ENCODE results near the gene TMBIM4.
"Not testable (repeated sequence)": the region's sequence is repeated elsewhere in the genome, so short reads cannot be mapped to it uniquely, and the experiment has no call there.

TMBIM4 gene

DNA sequence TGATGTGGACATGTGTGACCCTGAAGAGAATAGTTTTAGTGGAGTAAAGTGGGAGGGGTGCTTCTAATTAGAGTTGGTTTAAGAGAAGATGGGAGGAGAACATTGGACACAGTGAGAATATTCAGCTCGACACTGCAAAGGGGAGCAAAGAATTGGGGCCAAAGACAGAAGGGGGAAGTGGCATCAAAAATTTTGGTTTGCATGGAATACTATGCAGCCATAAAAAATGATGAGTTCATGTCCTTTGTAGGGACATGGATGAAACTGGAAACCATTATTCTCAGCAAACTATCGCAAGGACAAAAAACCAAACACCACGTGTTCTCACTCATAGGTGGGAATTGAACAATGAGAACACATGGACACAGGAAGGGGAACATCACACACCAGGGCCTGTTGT, 15.0 kb upstream of the TMBIM4 start:
- not testable (repeated sequence) for DNase-seq (ENCODE audit: low read depth in 3 of 3)

GRCh38 chr12:66182956-66183355, 13.2 kb upstream of the TMBIM4 start:
- no peak for DNase-seq (ENCODE audit: low read depth in 3 of 3)

DNA sequence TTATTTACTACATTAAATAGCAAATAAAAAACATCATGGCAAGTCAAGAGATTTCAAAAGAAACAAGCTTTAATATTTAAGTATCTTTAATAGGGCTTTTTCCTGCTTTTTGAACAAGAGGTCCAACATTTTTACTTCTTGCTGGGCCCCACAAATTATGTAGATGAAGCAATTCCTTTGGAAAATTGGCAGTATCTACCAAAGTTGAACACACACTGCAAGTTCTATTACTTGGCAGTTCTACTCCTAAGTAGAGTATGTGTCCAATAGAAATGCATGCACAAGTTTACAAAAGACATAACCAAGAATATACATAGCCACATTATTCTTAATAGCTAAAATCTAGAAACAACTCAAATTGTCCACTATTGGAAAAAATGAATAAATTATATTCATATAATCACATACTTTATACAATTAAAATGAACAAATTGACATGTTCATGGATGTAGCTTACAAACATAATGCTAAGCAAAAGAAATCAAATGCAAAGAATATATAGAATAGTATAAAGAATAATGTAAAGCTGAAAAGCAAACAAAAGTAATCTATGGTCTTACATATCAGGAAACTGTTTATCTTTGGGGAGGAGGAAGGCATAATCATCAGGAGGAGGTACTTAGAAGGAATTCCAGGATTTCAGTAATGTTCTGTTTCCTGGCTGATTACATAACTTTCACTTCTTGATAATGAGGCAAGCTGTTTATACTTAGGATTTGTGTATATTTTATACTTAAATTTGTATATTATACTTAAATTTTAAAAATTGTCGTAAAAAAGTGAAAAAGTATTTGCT, 6.5 kb upstream of the TMBIM4 start:
- no peak for DNase-seq (ENCODE audit: low read depth in 3 of 3)

DNA sequence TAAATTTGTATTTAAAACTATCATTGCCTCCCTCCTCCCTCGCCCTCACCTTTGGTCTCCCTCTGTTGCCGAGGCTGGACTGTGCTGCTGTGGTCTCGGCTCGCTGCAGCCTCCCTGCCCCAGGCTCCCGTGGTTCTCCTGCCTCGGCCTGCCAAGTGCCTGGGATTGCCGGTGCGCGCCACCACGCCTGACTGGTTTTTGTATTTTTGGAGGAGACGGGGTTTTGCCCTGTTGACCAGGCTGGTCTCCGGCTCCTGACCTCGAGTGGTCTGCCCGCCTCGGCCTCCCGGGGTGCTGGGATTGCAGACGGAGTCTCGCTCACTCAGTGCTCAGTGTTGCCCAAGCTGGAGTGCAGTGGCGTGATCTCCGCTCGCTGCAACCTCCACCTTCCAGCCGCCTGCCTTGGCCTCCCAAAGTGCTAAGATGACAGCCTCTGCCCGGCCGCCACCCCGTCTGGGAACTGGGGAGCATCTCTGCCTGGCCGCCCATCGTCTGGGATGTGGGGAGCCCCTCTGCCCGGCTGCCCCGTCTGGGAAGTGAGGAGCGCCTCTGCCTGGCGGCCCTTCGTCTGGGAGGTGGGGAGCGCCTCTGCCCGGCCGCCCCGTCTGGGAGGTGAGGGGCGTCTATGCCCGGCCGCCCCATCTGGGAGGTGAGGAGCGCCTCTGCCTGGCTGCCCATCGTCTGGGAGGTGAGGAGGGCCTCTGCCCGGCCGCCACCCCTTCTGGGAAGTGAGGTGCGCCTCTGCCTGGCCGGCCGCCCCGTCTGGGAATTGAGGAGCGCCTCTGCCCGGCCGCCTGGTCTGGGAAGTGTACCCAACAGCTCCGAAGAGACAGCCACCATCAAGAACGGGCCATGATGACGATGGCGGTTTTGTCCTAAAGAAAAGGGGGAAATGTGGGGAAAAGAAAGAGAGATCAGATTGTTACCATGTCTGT, 4.9 kb upstream of the TMBIM4 start:
- DNase-seq (ENCODE audit: low read depth in 3 of 3), result not testable (repeated sequence)

GRCh38 chr12:66170606-66171005, 810 bp upstream of the TMBIM4 start:
- no peak for DNase-seq (ENCODE audit: low read depth in 3 of 3)

DNA sequence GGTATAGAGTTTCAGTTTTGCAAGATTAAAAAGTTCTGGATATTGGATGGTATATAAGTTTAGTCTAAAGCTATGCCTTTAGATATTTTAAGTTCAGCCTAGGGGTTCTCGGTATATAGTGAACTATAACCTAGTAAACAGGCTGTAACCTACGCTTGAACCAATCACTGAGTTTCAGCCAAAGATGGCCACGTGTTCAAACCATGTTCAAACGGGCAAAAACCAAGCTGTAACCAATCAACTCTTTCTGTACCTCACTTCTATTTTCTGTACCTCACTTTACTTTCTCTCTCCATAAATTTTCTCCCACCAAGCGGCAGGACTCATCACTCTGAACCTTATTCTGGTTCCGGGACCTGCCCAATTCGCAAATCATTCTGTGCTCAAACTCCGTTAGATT, 1.4 kb downstream of the TMBIM4 start:
- DNase-seq (ENCODE audit: low read depth in 3 of 3), result no peak

DNA sequence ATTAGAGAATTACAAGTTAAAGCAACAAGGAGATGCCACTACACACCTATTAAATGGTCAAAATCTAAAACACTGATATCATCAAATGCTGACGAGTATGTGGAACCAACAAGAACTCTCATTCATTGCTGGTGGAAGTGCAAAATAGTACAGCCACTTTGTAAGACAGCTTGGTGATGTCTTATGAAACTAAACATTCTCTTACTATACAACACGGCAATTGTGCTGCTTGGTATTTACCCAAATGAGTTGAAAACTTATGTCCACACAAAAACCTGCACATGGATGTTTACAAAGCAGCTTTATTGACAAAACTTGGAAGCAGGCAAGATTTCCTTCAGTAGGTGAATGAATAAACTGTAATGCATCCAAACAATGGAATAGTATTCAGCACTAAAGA, 3.2 kb downstream of the TMBIM4 start:
- no peak for DNase-seq (ENCODE audit: low read depth in 3 of 3)

DNA sequence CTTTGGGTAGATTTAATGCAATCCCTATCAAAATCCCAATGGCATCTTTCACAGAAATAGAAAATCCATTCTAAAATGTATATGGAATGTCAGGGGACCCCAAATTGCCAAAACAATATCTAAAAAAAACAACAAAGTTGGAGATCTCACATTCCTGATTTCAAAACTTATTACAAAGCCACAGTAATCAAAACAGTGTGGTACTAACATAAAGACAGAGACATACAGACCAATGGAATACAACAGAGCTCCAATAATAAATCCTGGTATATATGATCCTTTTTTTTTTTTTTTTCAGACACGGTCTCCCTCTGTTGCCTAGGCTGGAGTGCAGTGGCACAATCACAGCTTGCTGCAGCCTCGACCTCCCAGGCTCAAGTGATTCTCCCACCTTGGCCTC, 4.7 kb downstream of the TMBIM4 start:
- DNase-seq (ENCODE audit: low read depth in 3 of 3), result no peak

- no peak for DNase-seq (ENCODE audit: low read depth in 3 of 3)
Measured at GRCh38 chr12:66164349-66164821, 5.4 kb downstream of the TMBIM4 start.

- no peak for DNase-seq (ENCODE audit: low read depth in 3 of 3)
Measured at GRCh38 chr12:66163289-66163688, 6.5 kb downstream of the TMBIM4 start.

- no peak for DNase-seq (ENCODE audit: low read depth in 3 of 3)
Measured at GRCh38 chr12:66162701-66163100, 7.1 kb downstream of the TMBIM4 start.

DNA sequence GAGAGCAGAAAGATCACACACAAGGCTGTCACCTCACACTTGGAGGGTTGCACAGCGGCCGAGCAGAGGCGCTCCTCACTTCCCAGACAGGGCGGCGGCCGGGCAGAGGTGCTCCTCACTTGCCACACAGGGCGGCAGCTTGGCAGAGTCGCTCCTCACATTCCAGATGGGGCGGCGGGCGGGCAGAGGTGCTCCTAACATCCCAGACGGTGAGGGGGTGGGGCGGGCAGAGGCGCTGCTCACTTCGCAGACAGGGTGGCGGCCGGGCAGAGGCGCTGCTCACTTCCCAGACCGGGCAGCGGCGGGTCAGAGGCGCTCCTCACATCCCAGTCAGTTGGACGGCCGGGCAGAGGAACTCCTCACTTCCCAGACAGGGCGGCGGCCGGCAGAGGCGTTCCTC, 9.1 kb downstream of the TMBIM4 start:
- no peak for DNase-seq (ENCODE audit: low read depth in 3 of 3)

DNA sequence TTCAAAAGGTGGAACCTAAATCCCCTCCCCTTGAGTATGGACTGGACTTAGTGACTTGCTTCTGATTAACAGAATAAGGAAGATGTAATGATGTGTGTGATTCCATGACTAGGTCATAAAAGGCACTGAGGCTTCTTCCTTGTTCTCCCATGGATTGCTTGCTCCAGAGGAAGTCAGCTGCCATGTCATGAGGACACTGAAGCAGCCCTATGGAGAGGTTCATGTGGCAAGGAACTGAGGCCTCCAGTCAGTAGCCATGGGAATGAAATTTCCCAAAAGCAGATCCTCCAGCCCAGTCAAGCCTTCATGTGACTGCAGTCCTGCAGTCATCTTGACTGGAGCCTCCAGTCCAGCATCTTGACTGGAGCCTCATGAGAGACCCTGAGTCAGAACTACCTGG, 10.7 kb downstream of the TMBIM4 start:
- DNase-seq (ENCODE audit: low read depth in 3 of 3), result no peak

DNA sequence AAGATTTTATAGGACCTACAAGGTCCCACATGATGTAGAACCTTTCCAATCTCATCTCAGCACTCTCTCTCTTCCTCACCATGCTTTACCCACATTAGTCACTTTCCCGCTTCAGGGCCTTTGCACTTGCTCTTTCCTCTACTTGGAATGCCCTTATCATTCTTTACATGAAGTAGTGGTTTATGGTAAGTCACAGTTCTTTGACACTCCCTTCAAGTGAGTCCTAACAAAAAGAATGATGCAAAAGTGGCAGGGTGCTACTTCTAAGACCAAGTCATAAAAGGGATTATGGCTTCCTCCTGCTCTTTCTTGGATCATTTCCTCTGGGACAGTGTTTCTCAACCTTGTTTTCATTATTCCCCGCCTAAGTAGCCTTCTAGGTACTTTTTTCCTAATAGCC, 13.1 kb downstream of the TMBIM4 start:
- DNase-seq (ENCODE audit: low read depth in 3 of 3), result no peak

DNA sequence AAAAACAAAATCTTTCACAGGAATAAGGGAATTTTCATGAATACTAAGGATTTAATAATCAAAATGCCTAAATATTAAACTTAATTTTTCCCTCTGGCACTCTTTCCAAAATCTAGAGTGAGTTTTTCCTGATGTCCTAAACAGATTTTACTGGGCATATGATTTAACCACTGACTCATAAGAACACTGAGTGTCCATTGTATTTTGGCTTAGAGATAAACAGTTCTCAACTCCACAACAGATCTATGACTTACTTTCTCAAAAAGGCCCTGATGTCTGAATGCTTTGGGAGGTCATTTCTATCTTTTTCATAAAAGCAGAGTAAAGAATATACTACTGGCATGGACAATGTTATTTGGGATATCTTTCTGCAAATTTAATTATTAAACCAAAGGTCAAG, 15.0 kb downstream of the TMBIM4 start:
- no peak for DNase-seq (ENCODE audit: low read depth in 3 of 3)

DNA sequence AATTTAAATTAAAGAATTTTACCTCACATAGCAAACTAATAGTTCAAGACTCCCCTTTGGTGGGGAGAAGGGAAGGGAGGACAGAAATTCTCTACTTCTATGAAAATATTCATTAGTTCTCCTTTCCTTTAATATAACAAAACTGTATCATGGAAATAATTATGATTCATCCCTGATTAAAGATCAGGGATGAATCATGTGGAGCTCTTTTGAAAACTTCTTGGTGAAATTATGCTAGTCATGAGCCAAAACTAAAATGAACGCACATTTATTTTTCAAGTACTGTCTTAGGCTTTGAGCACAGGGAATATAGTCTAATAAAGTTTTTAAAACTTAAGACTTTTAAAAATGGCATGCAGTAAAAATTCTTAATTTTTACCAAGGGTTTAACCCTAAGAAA, 17.1 kb downstream of the TMBIM4 start:
- DNase-seq (ENCODE audit: low read depth in 3 of 3), result no peak

GRCh38 chr12:66149702-66150398, 19.9 kb downstream of the TMBIM4 start:
- DNase-seq (ENCODE audit: low read depth in 3 of 3), result no peak

DNA sequence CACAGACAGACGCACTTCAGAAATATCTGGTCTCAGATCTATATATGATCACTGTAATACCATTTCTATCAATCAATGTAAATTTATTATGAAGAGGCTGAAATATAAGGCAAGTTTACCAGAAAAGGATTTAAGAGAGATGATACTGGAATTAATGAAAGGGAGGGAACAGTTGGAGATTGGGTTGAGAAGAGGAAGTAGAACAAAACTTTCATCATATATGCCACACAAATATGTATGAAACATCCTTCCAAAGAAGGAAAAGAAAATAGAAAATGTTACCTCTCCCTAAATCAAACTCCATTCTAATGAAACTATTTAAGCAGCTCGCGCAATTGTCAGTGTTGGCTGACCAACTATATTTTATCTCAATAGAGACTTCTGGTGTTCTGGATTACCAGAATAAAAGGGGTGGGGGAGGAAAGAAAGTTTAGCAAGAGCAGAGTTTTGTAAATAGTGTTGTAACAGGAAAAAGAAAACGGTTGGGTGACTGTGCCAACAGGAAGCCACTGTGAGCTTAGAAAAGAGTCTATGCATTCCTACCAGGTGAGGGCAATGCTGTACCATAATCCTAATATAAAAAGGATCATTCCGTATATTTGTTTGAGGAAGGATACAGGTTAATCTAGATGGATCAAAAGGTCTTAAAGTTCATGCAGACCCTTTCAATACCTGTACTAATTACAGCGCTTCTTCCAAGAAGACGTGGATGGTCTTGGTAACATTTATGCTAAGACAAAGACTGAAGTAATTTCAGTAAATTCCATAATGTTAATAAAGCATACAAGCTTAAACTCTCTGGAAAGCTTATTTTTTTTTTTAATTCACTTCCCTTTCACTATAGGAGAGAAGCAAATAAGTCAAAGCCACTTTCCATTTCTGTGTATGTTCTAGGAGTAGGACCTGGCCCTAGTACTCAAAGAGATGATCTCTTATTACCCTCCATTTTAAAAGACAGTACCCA, 24.7 kb downstream of the TMBIM4 start:
- DNase-seq (ENCODE audit: low read depth in 3 of 3), result no peak

DNA sequence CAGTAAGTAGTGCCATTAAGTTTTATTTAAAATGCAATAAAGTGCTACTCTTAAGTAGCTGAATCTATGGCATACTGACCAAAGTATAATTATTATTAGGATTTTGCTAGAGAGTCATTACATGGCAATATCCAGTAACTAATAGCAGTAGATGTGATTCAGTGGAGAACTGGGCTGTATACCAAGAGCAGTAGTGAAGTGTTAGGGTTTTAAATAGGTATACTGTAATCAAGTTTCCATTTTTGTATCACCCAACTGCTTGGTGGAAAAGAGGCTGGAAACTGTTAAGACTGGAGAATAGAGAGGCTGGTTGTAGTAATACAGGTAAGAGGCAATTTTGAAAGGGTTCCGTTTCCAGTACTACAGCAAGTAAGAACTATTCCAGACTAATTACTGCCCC, 25.9 kb downstream of the TMBIM4 start:
- no peak for DNase-seq (ENCODE audit: low read depth in 3 of 3)

- DNase-seq (ENCODE audit: low read depth in 3 of 3), result no peak
Measured at GRCh38 chr12:66142826-66143225, 27.0 kb downstream of the TMBIM4 start.

DNA sequence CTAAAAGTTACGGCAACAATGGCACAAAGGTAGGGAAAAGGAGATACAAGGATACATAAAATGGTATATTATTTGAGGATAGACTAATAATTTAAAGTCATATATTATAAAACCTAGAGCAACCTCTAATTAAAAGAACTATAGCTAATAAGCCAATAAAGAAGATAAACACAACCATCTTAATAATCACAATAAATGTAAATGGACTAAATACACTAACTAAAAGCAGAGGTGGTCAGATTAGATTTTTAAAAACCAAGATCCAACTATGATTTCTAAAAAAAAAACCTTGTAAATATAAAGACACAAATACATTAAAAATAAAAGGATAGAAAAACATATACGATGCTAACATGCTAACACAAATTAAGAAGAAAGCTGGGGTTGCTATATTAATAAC, 28.5 kb downstream of the TMBIM4 start:
- DNase-seq (ENCODE audit: low read depth in 3 of 3), result no peak
